Caco-2 (cell line): ENCODE data around the gene SMIM44. TPM values are rescaled to one million over a fixed set of nuclear protein-coding genes. Genes with fewer than 3 reads are reported as not detected.

Experiments
- BruUV-seq: library from RNA; stranded (reverse); fragments of 400-500 nt; replicated peaks from 2 replicates; lab custom pipeline; 2021; lab: Mats Ljungman, UMichigan
- CTCF ChIA-PET: fragments of 300-600 bp; sonication (Branson Sonifier 250); formaldehyde crosslinking; loops from one replicate; lab custom pipeline; 2022; ENCODE audit warnings: antibody characterized with exemption; lab: Charles Lee
- POLR2A ChIA-PET: fragments of 300-600 bp; sonication (Branson Sonifier 250); formaldehyde crosslinking; loops from one replicate; lab custom pipeline; 2022; ENCODE audit warnings: antibody characterized with exemption; lab: Charles Lee
- DNase-seq, 2 experiments: peaks; one replicate each; pipeline versions ENCODE4 v3.0.0 to v3.0.0-alpha.2; 2020 to 2022
- H3K27me3 ChIP-seq: replicated peaks from 2 replicates; pipeline ENCODE4 v1.6.0; 2011; ENCODE audit warnings: low read length; ENCODE audit not compliant: control insufficient read depth, insufficient read depth
- H3K36me3 ChIP-seq: 2 replicates; pipeline ENCODE4 v1.5.1; 2011; ENCODE audit warnings: low read length; ENCODE audit not compliant: control insufficient read depth, insufficient read depth
- H3K4me1 ChIP-seq: fragments of 250-450 bp; sonication (Bioruptor Pico); 2 replicates; pipeline ENCODE4 v1.5.1; 2020; ENCODE audit warnings: mild to moderate bottlenecking
- H3K4me3 ChIP-seq: 2 replicates; pipeline ENCODE4 v1.5.1; 2011; ENCODE audit warnings: low read depth, mild to moderate bottlenecking, control low read depth, low read length
- H3K9me3 ChIP-seq: fragments of 250-450 bp; sonication (Bioruptor Pico); 2 replicates; pipeline ENCODE4 v1.5.1; 2020; ENCODE audit warnings: mild to moderate bottlenecking, moderate library complexity
- H3K27ac Mint-ChIP-seq: one replicate; pipeline ENCODE4 v1.8.0; 2022; ENCODE audit warnings: mixed read lengths; ENCODE audit not compliant: unreplicated experiment
- H3K27me3 Mint-ChIP-seq: one replicate; pipeline ENCODE4 v1.8.0; 2022; ENCODE audit warnings: mixed read lengths; ENCODE audit not compliant: insufficient read depth, unreplicated experiment
- H3K36me3 Mint-ChIP-seq: one replicate; pipeline ENCODE4 v1.8.0; 2022; ENCODE audit warnings: mild to moderate bottlenecking, mixed read lengths; ENCODE audit not compliant: insufficient read depth, unreplicated experiment
- H3K4me1 Mint-ChIP-seq: one replicate; pipeline ENCODE4 v1.8.0; 2022; ENCODE audit warnings: low read depth, mixed read lengths; ENCODE audit not compliant: unreplicated experiment
- H3K4me3 Mint-ChIP-seq: one replicate; pipeline ENCODE4 v1.8.0; 2022; ENCODE audit warnings: mild to moderate bottlenecking, moderate library complexity, mixed read lengths; ENCODE audit not compliant: unreplicated experiment
- H3K9me3 Mint-ChIP-seq: one replicate; pipeline ENCODE4 v1.8.0; 2022; ENCODE audit warnings: mixed read lengths; ENCODE audit not compliant: unreplicated experiment
- CTCF ChIP-seq, 2 experiments: fragments of 200-600 bp in 1 of 2; IDR thresholded peaks; 1 replicate in 1 of 2; 2 replicates in 1 of 2; pipeline versions ENCODE4 v1.5.1 to v1.8.0; 2011 to 2022; ENCODE audit warnings: antibody characterized with exemption in 1 of 2, control low read depth in 1 of 2, inconsistent platforms in 1 of 2, low read depth in 1 of 2, low read length in 1 of 2, mild to moderate bottlenecking in 1 of 2, moderate library complexity in 1 of 2; ENCODE audit not compliant: insufficient read depth in 1 of 2, severe bottlenecking in 1 of 2, unreplicated experiment in 1 of 2
- intact Hi-C: fragments of 100-400 bp; cut with micrococcal nuclease; formaldehyde crosslinking; loops from one replicate; pipeline ENCODE4 v1.10.0; 2022; ENCODE audit not compliant: unreplicated experiment
- total RNA-seq: library from RNA; stranded (reverse); gene quantifications from 2 replicates; pipeline ENCODE4 v1.2.3, GENCODE V29; 2022

The SMIM44 gene
- total RNA-seq, 1 experiment from 2014 or later: not detected

GRCh38 chr19:3481241-3482090 lies 1.8 kb downstream of the SMIM44 start:
- Histone ChIP-seq H3K4me3 (no peak overlapping the region), H3K36me3 (no peaks in the 10 kb centered on the region), H3K4me1 (peaks cover 21% of the 10 kb centered on the region), H3K9me3 (no peaks in the 10 kb centered on the region), H3K27me3 (no peaks in the 10 kb centered on the region)
- peak overlapping the region; percentile 64 for H3K27ac Mint-ChIP-seq
- ChIA-PET POLR2A (no interaction called here), CTCF (no interaction called here)
- H3K27me3 Mint-ChIP-seq: no peaks in the 10 kb centered on the region
- no peaks in the 10 kb centered on the region for H3K9me3 Mint-ChIP-seq
- peaks cover 21% of the 10 kb centered on the region for H3K36me3 Mint-ChIP-seq
- TF ChIP-seq CTCF (IDR thresholded peaks at IDR 0.05; ENCODE audit: insufficient read depth in 1 of 2, low read depth in 1 of 2, low read length in 1 of 2, severe bottlenecking in 1 of 2, unreplicated experiment in 1 of 2): no peak
- no TSS peak for BruUV-seq
- no peak overlapping the region for H3K4me3 Mint-ChIP-seq
- peak; percentile 62 to 85 for DNase-seq
- intact Hi-C loops: no loop called here
- H3K4me1 Mint-ChIP-seq: peaks cover 5% of the 10 kb centered on the region

- TF ChIP-seq CTCF (IDR thresholded peaks at IDR 0.05; ENCODE audit: insufficient read depth in 1 of 2, low read depth in 1 of 2, low read length in 1 of 2, severe bottlenecking in 1 of 2, unreplicated experiment in 1 of 2): no peak
- Histone ChIP-seq H3K27me3 (no peaks in the 10 kb centered on the region), H3K36me3 (no peaks in the 10 kb centered on the region), H3K9me3 (no peaks in the 10 kb centered on the region), H3K4me1 (peaks cover 21% of the 10 kb centered on the region), H3K4me3 (no peak within 1 kb of the TSS)
- intact Hi-C loops: no loop called here
- no peaks in the 10 kb centered on the region for H3K9me3 Mint-ChIP-seq
- H3K27me3 Mint-ChIP-seq: no peaks in the 10 kb centered on the region
- no peak within 1 kb of the TSS for H3K4me3 Mint-ChIP-seq
- peaks cover 5% of the 10 kb centered on the region for H3K4me1 Mint-ChIP-seq
- POLR2A ChIA-PET: no interaction called here
- H3K36me3 Mint-ChIP-seq: peaks cover 18% of the 10 kb centered on the region
- CTCF ChIA-PET: no interaction called here
- no TSS peak for BruUV-seq
- no peak within 1 kb of the TSS for H3K27ac Mint-ChIP-seq
- DNase-seq: no peak
Observed at GRCh38 chr19:3480383-3481091, 2.7 kb downstream of the SMIM44 start, which contains the start of gene SMIM24. TSS of gene SMIM24 (minus strand) at chr19:3480525. CDS start at chr19:3480463, 62 bp downstream.

- Mint-ChIP-seq H3K27me3 (no peaks in the 10 kb centered on the region), H3K4me3 (no peak overlapping the region), H3K36me3 (peaks cover 11% of the 10 kb centered on the region), H3K4me1 (peaks cover 5% of the 10 kb centered on the region), H3K9me3 (no peaks in the 10 kb centered on the region), H3K27ac (no peak overlapping the region)
- peaks cover 26% of the 10 kb centered on the region for H3K4me1 ChIP-seq
- intact Hi-C loops: no loop called here
- H3K4me3 ChIP-seq: no peak overlapping the region
- BruUV-seq: no TSS peak
- no peaks in the 10 kb centered on the region for H3K36me3 ChIP-seq
- H3K27me3 ChIP-seq: no peaks in the 10 kb centered on the region
- H3K9me3 ChIP-seq: no peaks in the 10 kb centered on the region
- ChIA-PET POLR2A (no interaction called here), CTCF (interaction anchor here (0.7 kb wide), 2 partner anchors 12 to 51 kb away, joined by 3 to 12 read pairs; no protein-coding TSS in a partner anchor)
- no peak for TF ChIP-seq CTCF (IDR thresholded peaks at IDR 0.05; ENCODE audit: insufficient read depth in 1 of 2, low read depth in 1 of 2, low read length in 1 of 2, severe bottlenecking in 1 of 2, unreplicated experiment in 1 of 2)
- no peak for DNase-seq
Observed at GRCh38 chr19:3479834-3480215, 3.4 kb downstream of the SMIM44 start.
